COR-L47 (cell line): ENCODE measurements around the gene CRYBG1.

Source experiments
- DNase-seq: peaks from one replicate; lab custom pipeline; 2025; lab: John Stamatoyannopoulos, UW

The CRYBG1 gene, protein sequence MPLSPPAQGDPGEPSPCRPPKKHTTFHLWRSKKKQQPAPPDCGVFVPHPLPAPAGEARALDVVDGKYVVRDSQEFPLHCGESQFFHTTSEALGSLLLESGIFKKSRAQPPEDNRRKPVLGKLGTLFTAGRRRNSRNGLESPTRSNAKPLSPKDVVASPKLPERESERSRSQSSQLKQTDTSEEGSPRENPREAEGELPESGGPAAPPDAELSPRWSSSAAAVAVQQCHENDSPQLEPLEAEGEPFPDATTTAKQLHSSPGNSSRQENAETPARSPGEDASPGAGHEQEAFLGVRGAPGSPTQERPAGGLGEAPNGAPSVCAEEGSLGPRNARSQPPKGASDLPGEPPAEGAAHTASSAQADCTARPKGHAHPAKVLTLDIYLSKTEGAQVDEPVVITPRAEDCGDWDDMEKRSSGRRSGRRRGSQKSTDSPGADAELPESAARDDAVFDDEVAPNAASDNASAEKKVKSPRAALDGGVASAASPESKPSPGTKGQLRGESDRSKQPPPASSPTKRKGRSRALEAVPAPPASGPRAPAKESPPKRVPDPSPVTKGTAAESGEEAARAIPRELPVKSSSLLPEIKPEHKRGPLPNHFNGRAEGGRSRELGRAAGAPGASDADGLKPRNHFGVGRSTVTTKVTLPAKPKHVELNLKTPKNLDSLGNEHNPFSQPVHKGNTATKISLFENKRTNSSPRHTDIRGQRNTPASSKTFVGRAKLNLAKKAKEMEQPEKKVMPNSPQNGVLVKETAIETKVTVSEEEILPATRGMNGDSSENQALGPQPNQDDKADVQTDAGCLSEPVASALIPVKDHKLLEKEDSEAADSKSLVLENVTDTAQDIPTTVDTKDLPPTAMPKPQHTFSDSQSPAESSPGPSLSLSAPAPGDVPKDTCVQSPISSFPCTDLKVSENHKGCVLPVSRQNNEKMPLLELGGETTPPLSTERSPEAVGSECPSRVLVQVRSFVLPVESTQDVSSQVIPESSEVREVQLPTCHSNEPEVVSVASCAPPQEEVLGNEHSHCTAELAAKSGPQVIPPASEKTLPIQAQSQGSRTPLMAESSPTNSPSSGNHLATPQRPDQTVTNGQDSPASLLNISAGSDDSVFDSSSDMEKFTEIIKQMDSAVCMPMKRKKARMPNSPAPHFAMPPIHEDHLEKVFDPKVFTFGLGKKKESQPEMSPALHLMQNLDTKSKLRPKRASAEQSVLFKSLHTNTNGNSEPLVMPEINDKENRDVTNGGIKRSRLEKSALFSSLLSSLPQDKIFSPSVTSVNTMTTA (N-terminal part only)

DNA sequence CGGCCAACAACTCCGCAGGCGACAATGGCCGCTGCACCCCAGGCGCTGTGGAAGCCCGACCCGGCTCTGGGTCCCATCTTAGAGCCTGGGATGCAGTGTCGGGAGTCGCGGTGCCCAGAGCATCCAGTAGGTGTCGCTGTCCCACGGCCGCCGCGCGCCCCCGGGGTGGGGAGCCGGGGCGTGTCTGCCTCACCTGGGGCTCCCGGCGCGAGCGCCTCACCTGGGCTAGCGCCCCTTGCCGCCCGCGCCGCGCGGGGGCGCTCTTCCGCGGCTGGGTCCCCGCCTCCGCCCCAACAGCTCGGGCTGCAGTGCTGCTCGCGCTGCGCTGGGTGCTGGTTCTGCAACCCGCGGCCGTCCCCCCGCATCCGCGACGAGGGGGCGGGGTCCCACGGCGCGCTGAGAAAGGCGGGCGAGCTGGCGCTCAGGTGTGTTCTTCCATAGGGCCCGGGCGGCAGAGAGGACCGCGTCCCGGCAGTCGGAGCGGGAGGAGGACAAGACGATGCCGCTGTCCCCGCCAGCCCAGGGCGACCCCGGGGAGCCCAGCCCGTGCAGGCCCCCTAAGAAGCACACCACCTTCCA, at the start of gene CRYBG1:
TSS of gene CRYBG1 (plus strand) at position 308 of the 579 bp plus-strand sequence. CDS start at position 500, 192 bp downstream.
- DNase-seq: peak; percentile 45

DNA sequence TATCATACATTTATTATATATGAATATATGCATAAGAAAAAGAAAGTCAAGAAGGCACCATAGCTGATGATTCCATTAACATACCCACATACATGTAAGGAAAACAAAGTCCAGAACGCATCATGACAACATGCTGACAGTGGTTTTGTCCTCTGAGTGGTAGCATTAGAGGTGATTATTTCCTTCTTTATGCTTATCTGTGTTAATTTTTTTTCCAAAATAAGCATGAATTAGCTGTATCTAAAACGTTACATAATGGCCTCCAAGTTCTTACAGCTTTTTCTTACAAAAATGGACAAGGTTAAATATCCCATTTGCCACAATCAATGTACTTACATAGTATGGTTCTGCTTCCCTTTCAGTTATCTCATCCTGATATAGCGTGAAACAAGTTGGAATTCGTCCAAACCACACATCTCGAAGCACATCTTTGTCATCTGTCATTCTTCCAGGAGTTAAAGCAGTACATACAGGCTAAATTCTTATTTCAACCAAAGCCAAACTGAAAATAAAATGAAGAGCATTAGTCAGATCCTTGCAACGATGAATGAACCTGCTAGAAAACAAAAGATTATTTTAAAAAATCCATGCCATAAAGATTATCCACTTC, 44.6 kb upstream of the CRYBG1 start:
- no peak for DNase-seq

DNA sequence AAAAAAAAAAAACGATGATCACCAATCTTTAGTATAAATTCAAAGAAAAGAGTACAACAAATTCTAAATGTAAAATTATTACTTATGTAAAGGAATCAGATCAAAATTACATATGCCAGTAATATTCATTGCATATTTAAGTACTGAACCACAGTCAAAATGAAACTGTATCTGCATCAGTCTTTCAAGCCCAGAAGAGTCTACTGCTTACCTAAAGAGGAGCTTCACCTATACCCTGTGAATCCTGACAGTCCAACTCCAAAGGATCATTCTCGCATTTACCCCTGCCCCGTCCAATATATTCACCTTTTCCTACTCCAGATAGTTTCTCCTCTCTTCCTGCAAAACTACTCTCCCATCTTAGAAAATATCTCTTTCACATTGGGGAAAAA, 44.1 kb upstream of the CRYBG1 start:
- DNase-seq: no peak

DNA sequence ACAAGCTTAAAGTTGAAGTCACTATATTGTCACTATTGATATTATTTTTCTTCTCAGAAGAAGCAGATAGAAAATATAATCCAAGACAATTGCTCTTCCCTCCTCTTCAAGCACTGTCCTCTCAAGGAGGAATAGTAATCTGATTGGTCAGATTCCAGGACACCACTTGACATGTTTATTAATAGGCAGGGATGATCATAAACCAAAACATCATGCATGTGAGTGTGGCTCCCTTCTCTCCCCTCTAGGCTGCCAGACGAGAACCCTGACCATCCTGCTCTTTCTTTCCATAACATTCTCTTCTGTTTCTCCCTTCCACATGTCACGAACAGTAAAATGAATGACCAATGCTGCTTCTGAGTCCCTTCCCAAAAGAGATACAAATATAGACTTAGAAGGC, 42.5 kb upstream of the CRYBG1 start:
- no peak for DNase-seq

DNA sequence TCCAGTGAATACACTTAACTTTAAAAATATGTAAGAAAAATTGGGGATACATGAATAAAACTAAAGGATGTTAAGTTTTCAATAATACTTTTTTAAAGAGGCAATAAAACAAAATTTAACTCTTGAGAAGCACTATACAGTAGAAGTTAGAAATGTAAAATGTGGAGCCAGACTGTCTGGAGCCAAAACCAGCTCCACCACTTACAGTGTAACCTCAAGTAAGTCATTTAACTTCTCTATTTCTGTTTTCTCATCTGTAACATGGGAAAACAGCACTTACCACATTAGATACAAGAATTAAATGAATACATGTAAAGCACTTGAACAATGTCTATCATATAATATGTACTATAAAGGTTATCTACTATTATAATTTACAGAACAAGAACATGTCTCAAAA, 41.7 kb upstream of the CRYBG1 start:
- no peak for DNase-seq

DNA sequence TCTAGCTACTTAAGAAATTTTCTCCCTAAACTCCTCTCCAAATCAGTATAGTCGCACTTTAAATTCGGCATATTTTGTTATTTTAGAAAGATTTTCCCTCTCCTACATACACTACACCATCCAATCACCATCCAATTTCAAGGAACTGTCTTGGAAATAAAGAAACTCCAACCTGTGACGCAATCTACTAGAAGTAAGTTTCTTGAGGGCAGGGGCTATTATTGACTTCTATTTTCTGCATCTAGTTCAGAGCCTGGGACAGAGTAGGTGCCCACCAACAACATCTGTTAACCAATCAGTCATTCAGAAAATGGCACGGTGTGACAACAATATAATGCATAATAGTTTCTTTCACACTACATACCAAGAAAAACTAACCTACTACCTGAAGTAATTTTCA, 38.6 kb upstream of the CRYBG1 start:
- no peak for DNase-seq

DNA sequence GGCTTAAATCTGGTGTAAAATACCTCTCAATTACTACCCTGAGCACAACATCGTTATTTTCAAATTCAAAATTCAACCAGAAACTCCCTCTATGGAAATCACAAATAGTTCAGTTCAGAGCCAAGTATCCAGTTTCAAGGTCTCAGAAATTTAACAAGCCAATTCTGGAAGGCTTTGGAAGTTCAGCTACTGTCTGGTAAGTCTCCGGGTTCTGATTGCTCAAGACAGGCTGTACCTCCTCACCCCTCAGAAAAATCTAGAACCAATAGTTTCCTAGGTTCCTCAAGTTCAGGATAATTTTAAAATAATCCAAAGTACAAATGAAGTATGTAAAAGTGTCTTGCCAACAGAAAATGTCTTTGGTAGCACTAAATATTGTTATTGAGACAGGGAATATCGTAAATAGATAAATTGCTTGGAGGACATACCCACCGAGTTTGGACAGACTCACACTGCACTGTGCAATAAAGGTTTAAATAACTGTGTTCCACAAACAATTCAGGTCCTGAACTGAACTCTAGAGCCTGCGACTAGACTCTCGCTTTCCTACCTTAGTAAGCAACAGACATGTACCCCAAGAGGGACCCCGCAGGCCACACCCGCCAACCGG, 35.7 kb upstream of the CRYBG1 start:
- no peak for DNase-seq

DNA sequence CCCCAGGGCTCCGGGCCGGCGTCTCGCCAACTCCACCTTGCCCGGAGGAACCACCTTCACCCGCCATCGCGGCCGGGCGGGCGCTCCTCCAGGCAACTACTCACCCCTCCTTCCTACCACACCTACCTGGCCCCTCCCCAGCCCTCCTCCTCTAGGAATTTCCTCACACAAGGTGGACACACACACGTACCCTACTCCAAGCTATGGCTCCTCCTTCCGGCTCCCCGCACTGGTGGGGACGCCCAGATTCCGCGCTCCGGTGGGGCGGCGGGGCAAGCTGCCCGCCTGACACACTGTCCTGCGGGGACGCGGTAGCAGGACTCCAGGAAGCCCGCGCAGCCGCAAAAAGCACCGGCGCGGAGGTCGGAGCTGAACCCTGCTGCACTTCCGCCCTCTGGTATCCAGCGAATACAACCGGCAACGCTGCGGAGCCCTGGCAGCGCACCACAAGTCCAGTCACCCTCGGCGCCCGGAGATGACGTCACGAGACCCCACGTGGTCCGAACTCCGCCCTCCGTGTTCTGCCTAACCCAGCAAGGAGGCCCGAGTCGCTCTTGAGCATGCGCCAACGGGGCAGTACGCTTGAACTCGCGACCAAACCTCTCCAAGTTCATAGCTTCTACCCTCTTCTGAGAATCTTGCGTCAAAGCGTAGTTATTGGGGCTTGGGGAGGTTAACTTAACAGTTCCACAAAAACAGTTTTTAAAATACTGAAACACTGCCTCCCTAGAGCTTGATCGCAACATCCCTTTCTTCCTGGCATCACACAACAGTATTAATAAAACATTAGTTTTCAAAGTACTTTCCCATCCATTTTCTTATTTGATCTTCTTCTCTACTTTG, 35.0 kb upstream of the CRYBG1 start, which contains the start of gene ATG5:
TSS of gene ATG5 (minus strand) at position 425 of the 843 bp plus-strand sequence. CDS start 9,552 bp downstream, outside the sequence.
- DNase-seq: peak; percentile 90

DNA sequence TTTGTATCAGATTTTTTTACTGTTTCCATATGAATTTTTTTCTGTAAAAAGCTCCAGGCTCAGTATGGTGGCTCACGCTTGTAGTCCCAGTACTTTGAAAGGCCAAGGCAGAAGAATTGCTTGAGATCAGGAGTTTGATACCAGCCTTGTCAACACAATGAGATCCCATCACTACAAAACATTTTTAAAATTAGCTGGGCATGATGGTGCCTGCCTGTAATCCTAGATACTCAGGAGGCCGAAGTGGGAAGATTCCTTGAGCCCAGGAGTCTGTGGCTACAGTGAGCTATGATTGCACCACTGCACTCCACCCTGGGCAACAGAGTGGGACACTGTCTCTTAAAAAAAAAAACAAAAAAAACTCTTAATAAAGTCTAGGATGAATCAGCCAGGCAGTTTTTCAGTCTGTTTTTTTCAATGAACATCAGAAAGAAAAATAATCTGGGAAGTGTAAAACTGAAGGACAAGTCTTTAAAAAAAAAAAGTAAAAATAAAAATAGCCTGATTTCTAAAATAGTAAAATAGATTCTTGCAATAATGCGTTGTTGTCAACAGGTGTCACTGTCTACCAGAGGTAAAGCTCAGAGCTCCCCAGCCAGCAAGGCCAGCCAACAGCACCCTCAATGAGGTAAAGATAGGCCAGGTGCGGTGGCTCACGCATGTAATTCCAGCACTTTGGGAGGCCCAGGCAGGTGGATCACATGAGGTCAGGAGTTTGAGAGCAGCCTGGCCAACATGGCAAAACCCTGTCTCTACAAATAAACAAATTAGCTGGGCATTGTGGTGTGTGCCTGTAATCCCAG, 25.7 kb upstream of the CRYBG1 start:
- DNase-seq: peak; percentile 30

DNA sequence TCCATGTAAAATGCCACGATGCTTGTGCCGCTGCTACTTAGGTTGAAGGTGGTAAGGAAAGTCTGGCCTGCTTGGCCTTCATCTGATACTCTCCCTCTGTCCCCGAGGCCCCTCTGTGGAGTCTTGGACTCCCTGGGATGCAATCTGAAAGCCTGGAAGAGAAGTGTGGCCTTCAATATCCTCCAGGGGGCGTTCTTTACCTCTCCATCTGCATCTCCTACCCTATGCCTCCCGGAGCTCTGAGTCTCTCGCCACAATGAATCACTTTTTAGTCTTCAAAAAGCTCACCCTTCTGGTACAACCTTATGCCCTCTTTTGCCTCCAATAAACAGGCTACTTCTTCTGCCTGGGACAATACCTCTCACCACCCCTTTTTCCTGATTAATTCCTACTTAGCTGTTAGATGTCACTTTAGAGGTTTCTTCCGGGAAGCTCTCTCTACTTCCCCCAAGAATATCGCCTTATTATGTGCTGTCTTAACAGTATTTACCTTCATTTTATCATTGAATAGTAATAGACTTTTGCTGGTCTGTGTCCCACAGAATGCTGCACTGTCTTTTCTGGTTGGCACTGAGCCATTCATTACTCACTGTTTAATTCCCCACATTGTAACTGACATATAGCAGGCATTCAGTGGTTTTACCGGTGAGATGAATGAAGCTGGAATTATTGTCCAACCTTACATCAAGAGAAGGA, 21.0 kb upstream of the CRYBG1 start:
- no peak for DNase-seq

DNA sequence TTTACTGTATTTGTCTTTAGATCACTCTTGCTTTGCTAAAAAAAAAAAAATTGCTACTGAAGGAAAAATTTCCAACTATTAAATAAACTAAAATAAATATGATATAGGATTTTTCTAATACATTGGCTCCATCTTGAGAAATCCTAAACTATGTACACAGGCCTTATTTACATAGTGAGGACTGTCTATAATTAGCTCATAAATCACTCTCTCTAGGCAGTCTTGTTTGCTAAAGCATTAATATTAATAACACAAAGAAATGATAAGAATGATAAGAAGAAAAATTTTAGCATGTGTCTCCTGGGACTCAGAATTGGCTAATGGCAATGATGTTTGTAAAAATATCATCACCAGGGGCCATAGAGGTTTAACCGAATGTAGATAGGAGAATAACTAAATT, 13.3 kb upstream of the CRYBG1 start:
- no peak for DNase-seq

DNA sequence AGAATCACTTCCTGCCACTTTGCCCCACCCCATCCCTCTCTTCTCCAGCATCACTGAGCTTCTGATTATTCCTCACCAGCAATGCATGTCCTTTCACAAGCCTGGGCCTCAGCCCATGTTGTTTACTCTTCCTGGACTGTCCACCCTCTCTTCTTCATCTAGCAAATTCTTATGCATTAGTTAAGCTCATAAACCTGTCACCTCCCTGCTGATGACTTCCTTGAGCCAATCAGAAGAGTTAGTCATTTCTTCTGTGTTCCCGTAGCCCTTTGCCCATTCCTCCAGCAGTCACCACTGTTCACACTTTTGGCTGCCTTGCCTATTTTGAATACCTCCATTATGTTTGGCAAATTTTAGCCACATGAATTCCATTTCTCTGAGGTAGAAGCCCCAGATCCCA, 4.1 kb upstream of the CRYBG1 start:
- DNase-seq: no peak

DNA sequence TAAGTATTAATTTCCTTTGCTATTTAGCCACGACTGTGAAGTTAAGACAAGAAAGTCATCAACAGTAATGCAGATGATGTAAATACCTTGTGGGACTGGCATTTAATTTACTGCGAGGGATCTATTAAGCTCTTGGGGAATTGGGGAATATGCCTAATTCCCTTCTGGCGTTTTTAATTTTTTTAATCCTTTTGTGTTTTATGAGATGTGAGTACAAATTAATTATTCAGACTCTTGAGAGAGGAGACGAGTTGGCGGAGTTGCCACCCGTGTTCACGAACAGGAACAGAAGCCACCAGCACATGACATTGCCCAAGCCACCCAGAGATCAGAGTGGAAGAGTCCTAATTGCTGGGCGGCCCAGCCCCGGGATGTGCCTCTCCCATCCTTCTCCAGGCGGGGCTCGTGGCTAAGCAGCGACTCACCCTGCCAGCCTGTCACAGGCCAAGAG, 533 bp upstream of the CRYBG1 start:
- DNase-seq: no peak

DNA sequence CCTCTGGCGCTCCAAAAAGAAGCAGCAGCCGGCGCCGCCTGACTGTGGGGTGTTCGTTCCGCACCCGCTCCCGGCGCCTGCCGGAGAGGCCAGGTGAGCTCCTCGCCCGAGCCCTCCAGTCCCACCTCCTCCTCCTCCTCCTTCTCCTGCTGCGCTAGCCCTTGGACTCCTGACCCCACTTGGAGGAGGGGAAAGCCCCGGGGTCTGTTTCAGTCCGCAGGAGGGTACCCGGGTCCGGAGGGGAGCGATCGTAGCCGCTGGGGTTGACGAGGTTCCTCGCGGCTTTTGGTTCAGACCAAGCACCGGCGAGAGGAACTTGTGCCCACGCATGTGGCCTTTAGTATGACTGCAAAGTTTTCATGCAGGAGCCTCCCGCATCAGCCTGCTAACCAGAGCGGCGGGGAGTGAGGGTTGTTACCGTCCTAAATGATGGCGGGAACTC, 493 bp downstream of the CRYBG1 start:
- no peak for DNase-seq

DNA sequence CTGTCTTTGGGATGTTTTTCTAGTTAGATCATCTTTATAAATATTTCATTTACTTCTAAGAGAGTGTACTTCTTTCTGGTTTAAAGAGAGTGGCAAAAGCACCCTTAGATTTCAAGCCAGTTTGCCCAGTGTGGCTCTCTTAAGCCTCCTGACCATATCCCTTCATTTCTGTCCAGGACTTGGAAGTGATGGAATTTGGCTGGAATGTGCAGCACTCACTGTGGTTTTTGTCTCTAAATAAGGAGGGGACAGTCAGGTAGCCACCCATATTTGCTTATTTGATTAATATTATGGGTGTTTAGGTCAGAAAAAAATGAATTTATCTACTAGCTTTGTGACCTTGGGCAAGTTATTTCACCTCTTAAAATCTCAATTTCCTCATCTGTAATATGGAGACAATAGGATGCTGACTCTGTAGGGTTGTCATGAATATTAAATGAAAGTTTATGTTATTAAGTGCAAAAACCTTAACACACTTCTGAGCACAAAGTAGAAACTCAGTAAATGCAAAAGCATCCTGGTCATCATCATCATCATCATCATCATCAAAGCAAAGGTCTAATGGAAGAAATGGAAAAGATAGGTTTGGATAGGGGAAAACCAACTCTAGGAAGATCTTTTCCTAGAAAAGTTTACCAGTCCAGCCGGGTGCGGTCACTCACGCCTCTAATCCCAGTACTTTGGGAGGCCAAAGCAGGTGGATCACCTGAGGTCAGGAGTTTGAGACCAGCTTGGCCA, 3.1 kb downstream of the CRYBG1 start:
- DNase-seq: no peak

DNA sequence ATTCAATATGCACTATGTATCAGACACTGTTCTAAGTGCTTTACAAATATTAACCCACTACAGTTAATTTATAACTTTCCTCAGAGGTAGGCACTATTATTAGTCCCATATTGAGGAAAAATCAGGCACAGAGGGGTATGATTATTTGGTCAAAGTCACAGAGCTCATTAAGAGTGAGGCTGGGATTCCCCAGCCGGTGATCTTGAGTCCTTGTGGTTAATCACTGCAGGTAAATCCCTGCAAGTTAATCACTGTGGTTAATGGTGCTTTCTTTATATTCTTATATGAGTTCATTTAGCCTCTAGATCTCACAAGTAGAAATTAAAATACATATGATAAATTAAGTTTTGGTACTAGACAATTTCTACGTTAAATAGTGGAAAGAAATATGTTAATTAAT, 9.2 kb downstream of the CRYBG1 start:
- no peak for DNase-seq

DNA sequence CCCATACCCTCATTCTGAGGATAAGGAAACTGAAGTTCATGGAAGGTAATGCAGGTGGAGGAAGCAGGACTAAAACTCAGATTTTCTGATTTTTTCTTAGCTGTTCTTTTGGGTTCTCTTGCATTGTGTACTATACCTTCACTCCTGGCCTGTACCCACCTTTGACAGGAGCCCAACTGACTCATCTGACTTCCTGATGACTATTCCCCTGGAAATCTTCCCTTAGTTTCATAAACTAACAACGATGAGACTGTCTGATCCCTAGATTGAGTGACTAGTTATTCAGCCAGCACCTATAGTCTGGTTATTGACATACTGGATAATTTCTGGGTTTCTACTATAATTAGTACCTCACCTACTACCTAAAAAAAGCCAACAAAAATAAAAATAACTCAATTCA, 10.1 kb downstream of the CRYBG1 start:
- DNase-seq: no peak
